NCI-H446 treated with DMSO at 0.1 percent for 48 hours (cell line): ENCODE measurements around the gene TPH2.

Experiments used
- DNase-seq: peaks from one replicate; lab custom pipeline; 2025; lab: John Stamatoyannopoulos, UW

Gene TPH2

GRCh38 chr12:71938728-71939385, at the start of gene TPH2:
Gene TPH2 (plus strand): TSS chr12:71938845. CDS start chr12:71938987, 142 bp downstream.
- peak; percentile 62 for DNase-seq

- DNase-seq: no peak
These were observed 48.2 kb upstream of the TPH2 start for GRCh38 chr12:71890475-71890874.

GRCh38 chr12:71892059-71892458, 46.6 kb upstream of the TPH2 start:
- no peak for DNase-seq

- DNase-seq: no peak
These were observed 42.3 kb upstream of the TPH2 start for GRCh38 chr12:71896205-71896882.

DNA sequence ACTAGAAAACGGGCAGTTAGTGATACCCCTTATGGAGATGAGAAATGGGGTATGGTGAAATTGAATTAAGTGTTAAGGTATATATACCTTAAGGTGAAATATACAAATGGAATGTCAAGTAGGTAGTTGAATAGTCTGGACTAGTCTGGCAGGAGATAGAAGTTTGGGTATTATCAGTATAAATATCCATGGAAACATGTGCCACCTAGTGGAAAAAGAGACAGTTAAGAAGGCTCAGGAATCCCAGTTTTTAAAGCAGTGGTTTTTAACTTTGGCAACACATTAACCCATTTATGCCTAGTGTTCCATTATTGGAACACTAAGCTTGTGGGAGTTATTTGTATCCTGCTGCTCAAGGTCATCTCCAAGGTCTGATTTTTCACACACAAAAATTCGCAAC, 38.6 kb upstream of the TPH2 start:
- no peak for DNase-seq

DNA sequence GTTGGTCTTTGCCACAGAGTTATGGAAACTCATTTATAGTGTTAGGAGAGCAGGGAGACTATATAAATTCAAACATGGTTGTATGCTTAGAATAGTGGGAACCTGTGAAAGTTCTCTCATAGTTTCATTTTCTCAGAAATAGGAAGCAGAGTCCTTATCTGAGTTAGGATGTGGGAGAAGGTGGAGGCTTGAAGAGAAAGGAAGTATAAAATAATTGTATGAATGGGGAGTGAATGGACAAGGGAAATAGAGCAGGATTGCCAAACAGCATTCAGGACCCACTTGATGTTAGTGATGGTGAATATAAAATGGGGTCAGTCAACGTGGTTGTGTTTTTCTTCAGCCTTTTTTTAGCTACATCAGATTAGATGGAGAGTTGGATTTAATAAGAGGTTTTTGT, 34.0 kb upstream of the TPH2 start:
- no peak for DNase-seq

DNA sequence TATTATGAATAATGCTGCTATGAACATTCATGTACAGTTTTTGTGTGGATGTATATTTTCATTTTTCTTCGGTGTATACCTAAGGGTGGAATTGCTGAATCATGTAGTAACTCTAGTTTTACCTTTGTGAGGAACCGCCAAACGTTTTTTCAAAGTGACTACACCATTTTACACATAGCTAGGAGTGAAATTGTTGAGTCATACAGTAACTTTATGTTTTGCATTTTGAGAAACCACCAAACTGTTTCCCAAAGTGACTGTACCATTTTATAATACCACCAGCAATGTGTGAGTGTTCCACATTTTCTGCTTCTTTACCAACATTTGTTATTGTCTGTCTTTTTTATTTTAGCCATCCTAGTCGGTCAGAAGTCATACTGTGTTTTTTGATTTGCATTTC, 3.1 kb upstream of the TPH2 start:
- DNase-seq: no peak

DNA sequence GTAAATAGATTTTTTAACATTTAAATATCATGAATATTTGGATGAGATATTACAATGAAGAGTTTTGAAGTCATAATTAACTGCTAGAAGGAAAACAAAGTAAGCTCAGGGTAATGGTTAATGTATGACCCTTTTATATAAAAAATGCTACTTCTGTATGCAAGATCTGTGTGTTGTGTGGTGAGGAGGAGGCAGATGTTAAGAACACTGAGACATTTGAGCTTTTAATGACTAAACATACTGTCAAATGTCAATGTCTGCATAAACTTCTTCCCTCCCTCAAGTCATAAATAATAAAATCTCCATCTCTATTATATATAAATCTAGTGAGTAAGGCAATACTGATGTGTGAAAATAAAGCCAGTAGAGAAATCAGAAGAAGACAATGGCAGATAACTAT, 1.4 kb downstream of the TPH2 start:
- DNase-seq: no peak

GRCh38 chr12:71941174-71941573, 2.5 kb downstream of the TPH2 start:
- no peak for DNase-seq

GRCh38 chr12:71942259-71942658, 3.6 kb downstream of the TPH2 start:
- no peak for DNase-seq

GRCh38 chr12:71942703-71943102, 4.1 kb downstream of the TPH2 start:
- no peak for DNase-seq

GRCh38 chr12:71945121-71945520, 6.5 kb downstream of the TPH2 start:
- DNase-seq: no peak

DNA sequence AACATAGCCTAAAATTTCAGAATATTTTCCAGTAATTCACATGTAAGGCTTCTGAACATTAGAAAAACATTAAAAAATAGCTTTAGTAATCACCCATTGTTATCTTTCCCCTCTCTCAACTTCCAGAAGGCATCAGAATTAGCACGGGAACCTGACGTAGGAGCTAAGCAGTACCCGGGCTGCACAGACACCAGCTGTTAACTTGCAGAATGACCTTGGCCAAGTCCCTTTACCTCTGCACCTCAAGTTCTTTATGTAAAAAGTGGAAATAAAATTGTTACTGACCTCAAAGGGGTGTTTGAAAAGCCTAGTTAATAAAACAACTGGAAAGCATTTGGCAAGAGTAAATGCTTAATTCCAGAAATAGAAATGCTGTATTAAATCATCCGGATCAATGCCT, 7.2 kb downstream of the TPH2 start:
- DNase-seq: no peak

GRCh38 chr12:71947645-71948105, 9.0 kb downstream of the TPH2 start:
- peak; percentile 88 for DNase-seq

- DNase-seq: no peak
These were observed 9.7 kb downstream of the TPH2 start for GRCh38 chr12:71948390-71948789.

GRCh38 chr12:71949646-71950045, 11.0 kb downstream of the TPH2 start:
- no peak for DNase-seq

- DNase-seq: no peak
These were observed 11.8 kb downstream of the TPH2 start for GRCh38 chr12:71950404-71950803.

GRCh38 chr12:71950819-71951218, 12.2 kb downstream of the TPH2 start:
- no peak for DNase-seq

DNA sequence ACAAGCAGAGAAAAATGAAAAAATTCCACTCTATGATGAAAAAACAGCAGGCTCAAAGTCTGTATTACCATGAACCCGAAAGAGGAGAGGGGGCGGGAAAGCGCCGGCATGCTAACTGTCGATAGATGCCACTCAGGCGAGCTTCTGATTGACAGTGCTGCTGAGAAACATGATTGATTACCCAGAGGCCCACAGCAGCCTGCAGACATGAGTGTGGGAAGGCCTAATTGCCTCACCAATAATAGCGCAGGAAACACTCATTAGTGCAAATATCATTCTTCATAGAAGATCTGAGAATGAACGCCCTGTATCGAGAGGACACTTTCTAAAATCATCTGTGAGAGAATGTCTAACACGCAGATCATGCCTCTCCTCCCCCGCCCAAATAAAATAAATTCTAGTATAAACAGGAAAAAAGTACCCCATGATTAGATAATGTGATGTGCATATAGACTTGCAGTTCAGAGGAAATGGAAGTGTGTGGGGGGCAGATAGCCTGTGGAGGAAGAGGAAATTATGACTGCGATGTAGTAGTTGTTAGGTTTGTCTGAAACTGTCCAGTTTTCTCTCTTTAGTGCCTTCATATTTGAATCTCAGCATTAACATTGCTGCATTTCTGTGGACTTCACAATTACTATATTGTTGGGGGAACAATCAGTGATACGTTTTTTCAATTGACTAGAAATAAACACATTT, 15.6 kb downstream of the TPH2 start:
- no peak for DNase-seq

DNA sequence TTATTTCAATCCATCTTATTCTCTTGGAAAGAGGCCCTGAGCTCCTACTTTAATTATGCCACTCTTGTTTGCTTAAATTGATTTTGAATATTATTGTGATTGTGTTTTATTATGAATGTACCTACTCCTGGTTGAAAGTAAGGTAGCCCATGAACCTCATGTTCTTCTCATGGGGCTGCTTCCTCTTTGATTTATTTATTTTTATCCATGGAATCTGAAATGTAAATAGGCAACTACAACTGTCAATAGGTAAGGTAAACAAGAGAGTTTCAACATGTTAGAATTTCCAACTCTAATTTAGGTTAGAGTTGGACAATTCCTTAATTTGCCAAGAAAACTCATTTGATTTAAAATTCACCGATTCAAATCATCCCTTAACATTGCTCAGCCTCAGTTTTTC, 16.2 kb downstream of the TPH2 start:
- no peak for DNase-seq

GRCh38 chr12:71955970-71956369, 17.3 kb downstream of the TPH2 start:
- DNase-seq: no peak

GRCh38 chr12:71958056-71958455, 19.4 kb downstream of the TPH2 start:
- DNase-seq: no peak

GRCh38 chr12:71958457-71958856, 19.8 kb downstream of the TPH2 start:
- DNase-seq: no peak
